ENCODE data around the gene LOXL4. TPM values are rescaled to one million over a fixed set of nuclear protein-coding genes. Genes with fewer than 3 reads are reported as not detected.
A peak's percentile ranks its signal among the peaks of the same experiment; 100 is the strongest.

Gene LOXL4
- total RNA-seq, 1 donor from 2014 or later: 1.7 TPM

GRCh38 chr10:98272656-98273055, 4.7 kb upstream of the LOXL4 start:
- no peaks in the 10 kb centered on the region for H3K36me3 Mint-ChIP-seq (ENCODE audit: low read depth)
- H3K4me3 Mint-ChIP-seq: no peak overlapping the region
- peaks cover 11% of the 10 kb centered on the region for H3K27me3 Mint-ChIP-seq (ENCODE audit: low read depth)
- H3K27ac Mint-ChIP-seq (ENCODE audit: unreplicated experiment): peak overlapping the region; percentile 50
- peaks cover 3% of the 10 kb centered on the region for H3K9me3 Mint-ChIP-seq
- H3K4me1 Mint-ChIP-seq: peaks cover 24% of the 10 kb centered on the region
- no peak for DNase-seq (ENCODE audit: low read depth, low spot score)
- TF ChIP-seq CTCF (conservative IDR thresholded peaks at IDR 0.05): no peak

- TF ChIP-seq CTCF (conservative IDR thresholded peaks at IDR 0.05): no peak
- Mint-ChIP-seq H3K27ac (ENCODE audit: unreplicated experiment) (peak overlapping the region; percentile 71), H3K36me3 (ENCODE audit: low read depth) (no peaks in the 10 kb centered on the region), H3K27me3 (ENCODE audit: low read depth) (peaks cover 11% of the 10 kb centered on the region), H3K9me3 (peaks cover 3% of the 10 kb centered on the region), H3K4me1 (peaks cover 26% of the 10 kb centered on the region), H3K4me3 (no peak overlapping the region)
- no peak for DNase-seq (ENCODE audit: low read depth, low spot score)
These were observed 4.3 kb upstream of the LOXL4 start for GRCh38 chr10:98272245-98272644.

- Mint-ChIP-seq H3K27ac (ENCODE audit: unreplicated experiment) (no peak overlapping the region), H3K36me3 (ENCODE audit: low read depth) (no peaks in the 10 kb centered on the region), H3K27me3 (ENCODE audit: low read depth) (peaks cover 8% of the 10 kb centered on the region), H3K9me3 (peaks cover 3% of the 10 kb centered on the region), H3K4me1 (peaks cover 40% of the 10 kb centered on the region), H3K4me3 (peak overlapping the region; percentile 74)
- DNase-seq (ENCODE audit: low read depth, low spot score): no peak
- TF ChIP-seq CTCF (conservative IDR thresholded peaks at IDR 0.05): no peak
These were observed 2.8 kb upstream of the LOXL4 start for GRCh38 chr10:98270786-98271185.

- Mint-ChIP-seq H3K36me3 (ENCODE audit: low read depth) (no peaks in the 10 kb centered on the region), H3K4me3 (peak overlapping the region; percentile 74), H3K4me1 (peaks cover 42% of the 10 kb centered on the region), H3K9me3 (peaks cover 3% of the 10 kb centered on the region), H3K27me3 (ENCODE audit: low read depth) (peaks cover 8% of the 10 kb centered on the region), H3K27ac (ENCODE audit: unreplicated experiment) (no peak overlapping the region)
- no peak for TF ChIP-seq CTCF (conservative IDR thresholded peaks at IDR 0.05)
- DNase-seq (ENCODE audit: low read depth, low spot score): no peak
These were observed 2.2 kb upstream of the LOXL4 start for GRCh38 chr10:98270073-98270740.

GRCh38 chr10:98269435-98269912, 1.5 kb upstream of the LOXL4 start:
- no peak for DNase-seq (ENCODE audit: low read depth, low spot score)
- Mint-ChIP-seq H3K27ac (ENCODE audit: unreplicated experiment) (no peak overlapping the region), H3K4me3 (peak overlapping the region; percentile 84), H3K4me1 (peaks cover 42% of the 10 kb centered on the region), H3K36me3 (ENCODE audit: low read depth) (no peaks in the 10 kb centered on the region), H3K27me3 (ENCODE audit: low read depth) (peaks cover 8% of the 10 kb centered on the region), H3K9me3 (peaks cover 1% of the 10 kb centered on the region)
- no peak for TF ChIP-seq CTCF (conservative IDR thresholded peaks at IDR 0.05)
